Neural cell (in vitro differentiated cells): ENCODE measurements around the gene SDK1. TPM values are rescaled to one million over a fixed set of nuclear protein-coding genes. Genes with fewer than 3 reads are reported as not detected.

ENCODE experiments used
- H2AFZ ChIP-seq: fragments of 200-600, 300-800 bp; sonication (generic), shearing (Covaris generic); 2 replicates; pipeline ENCODE4 v1.6.0; 2014; ENCODE audit warnings: low read depth, mild to moderate bottlenecking, antibody characterized with exemption, low read length, moderate library complexity
- H3F3A ChIP-seq: fragments of 200-600 bp; shearing (Covaris generic); 2 replicates; pipeline ENCODE4 v1.6.1; 2016; ENCODE audit warnings: mild to moderate bottlenecking, moderate library complexity, mixed read lengths, antibody characterized with exemption, low read length; ENCODE audit not compliant: insufficient read depth, poor library complexity, severe bottlenecking
- H3K27ac ChIP-seq: fragments of 200-600, 300-800 bp; sonication (generic), shearing (Covaris generic); 2 replicates; pipeline ENCODE4 v1.5.1; 2014; ENCODE audit warnings: mild to moderate bottlenecking, low read length, moderate library complexity
- H3K27me3 ChIP-seq: fragments of 300-800, 200-600 bp; sonication (generic), shearing (Covaris generic); 2 replicates; pipeline ENCODE4 v1.6.0; 2014; ENCODE audit warnings: mild to moderate bottlenecking, low read depth, low read length, moderate library complexity; ENCODE audit not compliant: insufficient read depth
- H3K36me3 ChIP-seq: fragments of 300-800, 200-600 bp; sonication (generic), shearing (Covaris generic); 2 replicates; pipeline ENCODE4 v1.5.1; 2014; ENCODE audit warnings: mild to moderate bottlenecking, antibody characterized with exemption, low read length, moderate library complexity; ENCODE audit not compliant: insufficient read depth
- H3K4me2 ChIP-seq: fragments of 300-800, 200-600 bp; sonication (generic), shearing (Covaris generic); 2 replicates; pipeline ENCODE4 v1.6.0; 2014; ENCODE audit warnings: mild to moderate bottlenecking, low read length
- H3K4me3 ChIP-seq: fragments of 300-800, 200-600 bp; sonication (generic), shearing (Covaris generic); 2 replicates; pipeline ENCODE4 v1.5.1; 2014; ENCODE audit warnings: mild to moderate bottlenecking, low read length, moderate library complexity
- H3K79me2 ChIP-seq: fragments of 200-600 bp; shearing (Covaris generic); replicated peaks from 2 replicates; pipeline ENCODE4 v1.6.0; 2014; ENCODE audit warnings: mild to moderate bottlenecking, low read length, moderate library complexity; ENCODE audit not compliant: insufficient read depth
- H3K9ac ChIP-seq: fragments of 300-800, 200-600 bp; sonication (generic), shearing (Covaris generic); 2 replicates; pipeline ENCODE4 v1.6.1; 2016; ENCODE audit warnings: mild to moderate bottlenecking, low read length, mixed read lengths
- H3K9me2 ChIP-seq: fragments of 200-600 bp; shearing (Covaris generic); 2 replicates; pipeline ENCODE4 v1.6.1; 2016; ENCODE audit warnings: mild to moderate bottlenecking, low read length, mixed read lengths; ENCODE audit not compliant: insufficient read depth
- H3K9me3 ChIP-seq: fragments of 200-600, 300-800 bp; sonication (generic), shearing (Covaris generic); 2 replicates; pipeline ENCODE4 v1.6.1; 2016; ENCODE audit warnings: mild to moderate bottlenecking, mixed run types, low read length, moderate library complexity, mixed read lengths
- H4K20me1 ChIP-seq: fragments of 200-600 bp; shearing (Covaris generic); 2 replicates; pipeline ENCODE4 v1.6.1; 2016; ENCODE audit warnings: mild to moderate bottlenecking, mixed run types; ENCODE audit not compliant: insufficient read depth
- CTCF ChIP-seq: fragments of 450-650 bp; IDR thresholded peaks from 2 replicates; pipeline ENCODE4 v1.5.1; 2014; ENCODE audit warnings: antibody characterized with exemption, mild to moderate bottlenecking, moderate library complexity; ENCODE audit not compliant: poor library complexity, severe bottlenecking
- EP300 ChIP-seq: fragments of 450-650 bp; conservative IDR thresholded peaks from 2 replicates; pipeline ENCODE4 v1.6.1; 2014; ENCODE audit warnings: antibody characterized with exemption, mild to moderate bottlenecking, moderate library complexity; ENCODE audit not compliant: poor library complexity, severe bottlenecking
- EZH2 ChIP-seq: fragments of 200-600, 300-800 bp; shearing (Covaris generic), sonication (generic); IDR thresholded peaks from 2 replicates; pipeline ENCODE4 v1.6.1; 2014; ENCODE audit warnings: antibody characterized with exemption, low read length, borderline replicate concordance, mild to moderate bottlenecking; ENCODE audit not compliant: insufficient read depth, poor library complexity, severe bottlenecking
- MXI1 ChIP-seq: fragments of 450-650 bp; conservative IDR thresholded peaks from 2 replicates; pipeline ENCODE4 v1.6.1; 2014; ENCODE audit warnings: antibody characterized with exemption, mild to moderate bottlenecking; ENCODE audit not compliant: poor library complexity, severe bottlenecking
- POLR2AphosphoS5 ChIP-seq: IDR thresholded peaks from 2 replicates; pipeline ENCODE4 v1.6.1; 2012
- RAD21 ChIP-seq: fragments of 450-650 bp; conservative IDR thresholded peaks from 2 replicates; pipeline ENCODE4 v1.6.1; 2014; ENCODE audit warnings: antibody characterized with exemption, mild to moderate bottlenecking, moderate library complexity
- REST ChIP-seq: IDR thresholded peaks from 2 replicates; pipeline ENCODE4 v1.6.1; 2012; ENCODE audit warnings: borderline replicate concordance
- SMC3 ChIP-seq: fragments of 450-650 bp; conservative IDR thresholded peaks from 2 replicates; pipeline ENCODE4 v1.6.1; 2014; ENCODE audit warnings: antibody characterized with exemption, mild to moderate bottlenecking, moderate library complexity; ENCODE audit not compliant: poor library complexity
- TAF1 ChIP-seq: IDR thresholded peaks from 2 replicates; pipeline ENCODE4 v1.6.1; 2012; ENCODE audit warnings: low read depth
- polyA plus RNA-seq: library from polyadenylated mRNA; depleted of rRNA; stranded (reverse); fragments of >200 nt; gene quantifications from 2 replicates; pipeline ENCODE4 v1.2.3, GENCODE V29; 2014

Gene SDK1
- polyA plus RNA-seq, 1 donor from 2014 or later: 2.7 TPM

- Histone ChIP-seq H3K27me3 (no peaks in the 10 kb centered on the region), H3F3A (no peaks in the 10 kb centered on the region), H3K9me2 (no peaks in the 10 kb centered on the region), H3K27ac (no peak overlapping the region), H2AFZ (no peak overlapping the region), H3K4me3 (no peak overlapping the region), H3K9ac (no peak overlapping the region), H3K79me2 (no peaks in the 10 kb centered on the region), H4K20me1 (no peaks in the 10 kb centered on the region), H3K36me3 (no peaks in the 10 kb centered on the region), H3K4me2 (no peak overlapping the region), H3K9me3 (no peaks in the 10 kb centered on the region)
- TF ChIP-seq SMC3 (no peak), RAD21 (no peak), TAF1 (no peak), REST (no peak), EZH2 (no peak), POLR2AphosphoS5 (no peak), MXI1 (no peak), CTCF (no peak), EP300 (no peak)
Measured at GRCh38 chr7:3304131-3304530, 3.1 kb downstream of the SDK1 start.

GRCh38 chr7:3307435-3307834 lies 6.4 kb downstream of the SDK1 start:
- Histone ChIP-seq H2AFZ (no peak overlapping the region), H3K9ac (no peak overlapping the region), H3K79me2 (no peaks in the 10 kb centered on the region), H3K27ac (no peak overlapping the region), H4K20me1 (no peaks in the 10 kb centered on the region), H3F3A (no peaks in the 10 kb centered on the region), H3K9me2 (no peaks in the 10 kb centered on the region), H3K9me3 (no peaks in the 10 kb centered on the region), H3K4me3 (no peak overlapping the region), H3K36me3 (no peaks in the 10 kb centered on the region), H3K27me3 (no peaks in the 10 kb centered on the region), H3K4me2 (no peak overlapping the region)
- TF ChIP-seq REST (no peak), SMC3 (no peak), MXI1 (no peak), CTCF (no peak), RAD21 (no peak), POLR2AphosphoS5 (no peak), TAF1 (no peak), EP300 (no peak), EZH2 (no peak)
